OCI-LY7 (cell line): ENCODE data around the gene PRR20A. TPM values are rescaled to one million over a fixed set of nuclear protein-coding genes. Genes with fewer than 3 reads are reported as not detected.
"Not testable (repeated sequence)": the region's sequence is repeated elsewhere in the genome, so short reads cannot be mapped to it uniquely, and the experiment has no call there.

Source experiments
- BruUV-seq: library from RNA; stranded (reverse); fragments of 400-500 nt; replicated peaks from 2 replicates; lab custom pipeline; 2021; lab: Mats Ljungman, UMichigan
- CTCF ChIA-PET: fragments of 300-600 bp; sonication (Branson Sonifier 250); formaldehyde crosslinking; loops from one replicate; lab custom pipeline; 2022; ENCODE audit warnings: antibody characterized with exemption; ENCODE audit not compliant: unreplicated experiment; lab: Charles Lee
- POLR2A ChIA-PET: fragments of 300-600 bp; sonication (Branson Sonifier 250); formaldehyde crosslinking; loops from one replicate; lab custom pipeline; 2022; ENCODE audit warnings: antibody characterized with exemption; lab: Charles Lee
- DNase-seq: peaks from one replicate; pipeline ENCODE4 v3.0.0-alpha.2; 2015; ENCODE audit warnings: low spot score
- H2AFZ ChIP-seq: fragments of 200-600 bp; sonication (generic), shearing (Covaris generic); 2 replicates; pipeline ENCODE4 v1.6.1; 2014; ENCODE audit warnings: mild to moderate bottlenecking, antibody characterized with exemption, low read length, moderate library complexity
- H3K27ac ChIP-seq: fragments of 200-600 bp; sonication (generic); 2 replicates; pipeline ENCODE4 v1.5.1; 2014; ENCODE audit warnings: mixed run types, low read depth, mild to moderate bottlenecking, moderate library complexity, low read length, inconsistent platforms; ENCODE audit not compliant: poor library complexity, severe bottlenecking
- H3K36me3 ChIP-seq: fragments of 200-600 bp; sonication (generic); 2 replicates; pipeline ENCODE4 v1.6.1; 2014; ENCODE audit warnings: mild to moderate bottlenecking, antibody characterized with exemption, low read length, moderate library complexity, mixed read lengths; ENCODE audit not compliant: insufficient read depth
- H3K4me1 ChIP-seq: fragments of 200-600 bp; sonication (generic); 2 replicates; pipeline ENCODE4 v1.5.1; 2014; ENCODE audit warnings: mild to moderate bottlenecking, low read length; ENCODE audit not compliant: insufficient read depth, poor library complexity, severe bottlenecking
- H3K4me2 ChIP-seq: fragments of 200-600 bp; sonication (generic); 2 replicates; pipeline ENCODE4 v1.6.1; 2014; ENCODE audit warnings: mild to moderate bottlenecking, low read length
- H3K4me3 ChIP-seq: fragments of 200-600 bp; sonication (generic); 2 replicates; pipeline ENCODE4 v1.5.1; 2014; ENCODE audit warnings: mild to moderate bottlenecking, low read depth, low read length; ENCODE audit not compliant: poor library complexity, severe bottlenecking
- H3K79me2 ChIP-seq: fragments of 200-600 bp; sonication (generic); 2 replicates; pipeline ENCODE4 v1.6.1; 2016; ENCODE audit warnings: low read depth, mild to moderate bottlenecking, low read length, moderate library complexity, mixed read lengths; ENCODE audit not compliant: insufficient read depth
- H3K9me2 ChIP-seq: fragments of 200-600 bp; sonication (generic); 2 replicates; pipeline ENCODE4 v1.6.1; 2016; ENCODE audit warnings: mild to moderate bottlenecking, low read length, mixed read lengths; ENCODE audit not compliant: insufficient read depth
- H3K9me3 ChIP-seq: fragments of 200-600 bp; sonication (generic); 2 replicates; pipeline ENCODE4 v1.6.1; 2014; ENCODE audit warnings: mild to moderate bottlenecking, mixed run types, low read length, mixed read lengths
- H4K20me1 ChIP-seq: fragments of 200-600 bp; sonication (generic); 2 replicates; pipeline ENCODE4 v1.6.1; 2014; ENCODE audit warnings: mild to moderate bottlenecking, antibody characterized with exemption, low read length, moderate library complexity, mixed read lengths; ENCODE audit not compliant: insufficient read depth
- EZH2phosphoT487 ChIP-seq: fragments of 200-600 bp; sonication (generic); IDR thresholded peaks from 2 replicates; pipeline ENCODE4 v1.6.1; 2018; ENCODE audit warnings: low read depth, borderline replicate concordance, mild to moderate bottlenecking, mixed run types, antibody characterized with exemption, low read length, moderate library complexity, mixed read lengths
- intact Hi-C: fragments of 100-400 bp; cut with micrococcal nuclease; formaldehyde crosslinking; loops from one replicate; pipeline ENCODE4 v1.10.0; 2022; ENCODE audit not compliant: unreplicated experiment
- small RNA-seq: library from RNA; depleted of rRNA; stranded (forward); fragments of <200 nt; gene quantifications from one replicate; pipeline ENCODE3, GENCODE V24; 2014
- total RNA-seq, 2 experiments: library from RNA; depleted of rRNA in 1 of 2; stranded (reverse); fragments of >200 nt in 1 of 2; shearing (Covaris generic) in 1 of 2; gene quantifications; 2 replicates each; pipeline ENCODE4 v1.2.3, GENCODE V29; 2014 to 2022
- TF ChIP-seq, protein P1 (sequence below): fragments of 200-600 bp; sonication (generic); conservative IDR thresholded peaks from 2 replicates; pipeline ENCODE4 v1.5.1; 2014; ENCODE audit warnings: mild to moderate bottlenecking, antibody characterized with exemption, low read length, moderate library complexity, mixed read lengths

PRR20A gene
- total RNA-seq, 2 experiments from 2014 or later: not detected

DNA sequence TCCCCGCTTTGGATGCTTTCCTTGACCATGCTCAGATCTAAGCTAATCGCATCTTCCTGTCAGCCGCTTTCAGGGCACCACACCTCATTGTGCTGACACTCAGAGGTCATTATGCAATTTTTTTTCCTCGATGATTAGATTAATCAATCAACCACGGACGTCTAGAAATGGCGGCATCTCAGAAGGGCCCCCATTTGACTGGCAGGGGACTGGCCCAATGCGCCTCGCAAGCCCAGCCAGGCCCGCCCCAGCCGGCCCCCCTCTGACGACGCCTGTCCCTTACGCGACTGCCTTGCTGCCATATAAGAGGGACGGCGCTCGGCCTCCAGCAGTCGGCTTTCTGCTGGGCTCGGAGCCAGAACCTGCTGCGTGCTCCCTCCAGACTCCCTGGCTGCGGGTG, 26.2 kb downstream of the PRR20A start, which contains the start of gene PRR20E:
Gene PRR20E (plus strand): TSS at position 301 of the 400 bp plus-strand sequence. CDS start 387 bp downstream, outside the sequence.
- H3K4me1 ChIP-seq, H3K4me3 ChIP-seq, intact Hi-C loops, CTCF ChIA-PET, H3K36me3 ChIP-seq, H3K9me2 ChIP-seq, BruUV-seq, H2AFZ ChIP-seq, H3K4me2 ChIP-seq, H3K27ac ChIP-seq, H4K20me1 ChIP-seq, POLR2A ChIA-PET, H3K79me2 ChIP-seq, DNase-seq, H3K9me3 ChIP-seq: not testable (repeated sequence)

DNA sequence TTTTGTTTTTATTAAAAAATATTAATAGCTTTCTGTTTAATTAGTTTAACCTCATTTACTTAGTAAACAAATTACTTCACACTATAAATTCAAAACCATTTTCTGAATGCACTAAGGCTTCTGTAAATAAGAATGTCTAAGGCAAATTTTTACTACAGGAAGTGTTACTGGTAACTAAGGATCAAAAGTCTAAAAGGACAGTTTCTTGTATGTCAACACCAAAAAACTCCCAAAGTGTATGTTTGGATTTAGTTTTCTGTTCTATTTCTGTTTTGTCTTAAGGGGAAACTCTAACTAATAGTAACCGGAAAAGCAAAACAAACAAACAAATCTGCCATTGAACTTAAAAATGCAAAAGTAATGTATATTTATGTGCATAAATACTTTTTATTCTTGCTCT, 50.9 kb downstream of the PRR20A start:
- Histone ChIP-seq H3K27ac (no peak overlapping the region), H4K20me1 (no peaks in the 10 kb centered on the region), H3K4me2 (no peak overlapping the region), H3K79me2 (no peaks in the 10 kb centered on the region), H3K36me3 (no peaks in the 10 kb centered on the region), H3K9me3 (no peaks in the 10 kb centered on the region), H2AFZ (no peak overlapping the region), H3K4me1 (no peaks in the 10 kb centered on the region), H3K9me2 (no peaks in the 10 kb centered on the region), H3K4me3 (no peak overlapping the region)
- no peak for DNase-seq
- intact Hi-C loops: no loop called here
- CTCF ChIA-PET: no interaction called here
- no TSS peak for BruUV-seq
- POLR2A ChIA-PET: no interaction called here
- TF ChIP-seq, protein P1, sequence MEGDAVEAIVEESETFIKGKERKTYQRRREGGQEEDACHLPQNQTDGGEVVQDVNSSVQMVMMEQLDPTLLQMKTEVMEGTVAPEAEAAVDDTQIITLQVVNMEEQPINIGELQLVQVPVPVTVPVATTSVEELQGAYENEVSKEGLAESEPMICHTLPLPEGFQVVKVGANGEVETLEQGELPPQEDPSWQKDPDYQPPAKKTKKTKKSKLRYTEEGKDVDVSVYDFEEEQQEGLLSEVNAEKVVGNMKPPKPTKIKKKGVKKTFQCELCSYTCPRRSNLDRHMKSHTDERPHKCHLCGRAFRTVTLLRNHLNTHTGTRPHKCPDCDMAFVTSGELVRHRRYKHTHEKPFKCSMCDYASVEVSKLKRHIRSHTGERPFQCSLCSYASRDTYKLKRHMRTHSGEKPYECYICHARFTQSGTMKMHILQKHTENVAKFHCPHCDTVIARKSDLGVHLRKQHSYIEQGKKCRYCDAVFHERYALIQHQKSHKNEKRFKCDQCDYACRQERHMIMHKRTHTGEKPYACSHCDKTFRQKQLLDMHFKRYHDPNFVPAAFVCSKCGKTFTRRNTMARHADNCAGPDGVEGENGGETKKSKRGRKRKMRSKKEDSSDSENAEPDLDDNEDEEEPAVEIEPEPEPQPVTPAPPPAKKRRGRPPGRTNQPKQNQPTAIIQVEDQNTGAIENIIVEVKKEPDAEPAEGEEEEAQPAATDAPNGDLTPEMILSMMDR: no peak
- TF ChIP-seq EZH2phosphoT487: no peak

Small RNAs within 50 kb of the gene (small RNA-seq; reads per million reads assigned to genes)
- not detected for gene PRR20FP

Other genes starting within 250 kb of the PRR20A start
- gene PRR20B, start 6.6 kb downstream of the PRR20A start, total RNA-seq (2014; rRNA removed; shearing (Covaris generic)): not detected in 2 replicates
- gene PRR20B, start 6.6 kb downstream of the PRR20A start, total RNA-seq (2022): not detected in 2 replicates
- not detected in 2 replicates for gene PRR20C, start 13.1 kb downstream of the PRR20A start, total RNA-seq (2014; rRNA removed; shearing (Covaris generic))
- gene PRR20C, start 13.1 kb downstream of the PRR20A start, total RNA-seq (2022): not detected in 2 replicates
- gene PRR20D, start 19.7 kb downstream of the PRR20A start, total RNA-seq (2014; rRNA removed; shearing (Covaris generic)): not detected in 2 replicates
- not detected in 2 replicates for gene PRR20D, start 19.7 kb downstream of the PRR20A start, total RNA-seq (2022)
- not detected in 2 replicates for gene PRR20E, start 26.3 kb downstream of the PRR20A start, total RNA-seq (2014; rRNA removed; shearing (Covaris generic))
- not detected in 2 replicates for gene PRR20E, start 26.3 kb downstream of the PRR20A start, total RNA-seq (2022)